NCI-H748 treated with DMSO at 0.1 percent for 48 hours (cell line): ENCODE measurements around the gene DTNA.

ENCODE experiments used
- DNase-seq: peaks from one replicate; lab custom pipeline; 2025; lab: John Stamatoyannopoulos, UW

The DTNA gene

GRCh38 chr18:34772887-34773286, 62.8 kb downstream of the DTNA start:
- no peak for DNase-seq

- DNase-seq: no peak
Observed at GRCh38 chr18:34773378-34773777, 63.3 kb downstream of the DTNA start.

- no peak for DNase-seq
Observed at GRCh38 chr18:34773961-34774766, 64.1 kb downstream of the DTNA start.

- DNase-seq: no peak
Observed at GRCh38 chr18:34775461-34775860, 65.4 kb downstream of the DTNA start.

- no peak for DNase-seq
Observed at GRCh38 chr18:34779112-34779511, 69.0 kb downstream of the DTNA start.

- no peak for DNase-seq
Observed at GRCh38 chr18:34780856-34781255, 70.8 kb downstream of the DTNA start.

GRCh38 chr18:34783501-34783900, 73.4 kb downstream of the DTNA start:
- no peak for DNase-seq

GRCh38 chr18:34786162-34786741, 76.2 kb downstream of the DTNA start:
- DNase-seq: no peak

- peak; percentile 84 for DNase-seq
Observed at GRCh38 chr18:34787931-34788532, 77.9 kb downstream of the DTNA start.

- no peak for DNase-seq
Observed at GRCh38 chr18:34789768-34790344, 79.8 kb downstream of the DTNA start.

GRCh38 chr18:34794348-34794747, 84.2 kb downstream of the DTNA start:
- no peak for DNase-seq

GRCh38 chr18:34795070-34795732, 85.1 kb downstream of the DTNA start:
- DNase-seq: no peak

GRCh38 chr18:34796035-34796657, 86.0 kb downstream of the DTNA start:
- DNase-seq: no peak

GRCh38 chr18:34799291-34799690, 89.2 kb downstream of the DTNA start:
- no peak for DNase-seq

- no peak for DNase-seq
Observed at GRCh38 chr18:34800381-34800780, 90.3 kb downstream of the DTNA start.

GRCh38 chr18:34801774-34802173, 91.7 kb downstream of the DTNA start:
- DNase-seq: no peak

GRCh38 chr18:34802959-34803358, 92.9 kb downstream of the DTNA start:
- DNase-seq: no peak

- DNase-seq: no peak
Observed at GRCh38 chr18:34803877-34804400, 93.8 kb downstream of the DTNA start.

GRCh38 chr18:34805103-34805877, 95.2 kb downstream of the DTNA start:
- no peak for DNase-seq

- no peak for DNase-seq
Observed at GRCh38 chr18:34805878-34806351, 95.8 kb downstream of the DTNA start.

GRCh38 chr18:34806527-34806926, 96.4 kb downstream of the DTNA start:
- DNase-seq: no peak
